Stimulated activated CD8-positive, alpha-beta memory T cell treated with anti-CD3 and anti-CD28 coated beads, Interleukin-7, amount 100 ng/mL, for 4 hours (primary cell): ENCODE results near the gene CEACAM3.
"Not testable (repeated sequence)": the region's sequence is repeated elsewhere in the genome, so short reads cannot be mapped to it uniquely, and the experiment has no call there.

Experiments
- DNase-seq, 2 donors: peaks; one replicate each; pipeline ENCODE4 v3.0.0-alpha.2; 2020; ENCODE audit warnings: low read depth in 2 of 2

CEACAM3 gene

GRCh38 chr19:41796362-41796761 lies at the start of gene CEACAM3:
CEACAM3 (plus strand) TSS chr19:41796587; CDS start chr19:41796678, 91 bp downstream.
- DNase-seq = no peak

- peak; percentile 4 to 17 for DNase-seq
These were observed 49.7 kb upstream of the CEACAM3 start for GRCh38 chr19:41746593-41747227.

DNA sequence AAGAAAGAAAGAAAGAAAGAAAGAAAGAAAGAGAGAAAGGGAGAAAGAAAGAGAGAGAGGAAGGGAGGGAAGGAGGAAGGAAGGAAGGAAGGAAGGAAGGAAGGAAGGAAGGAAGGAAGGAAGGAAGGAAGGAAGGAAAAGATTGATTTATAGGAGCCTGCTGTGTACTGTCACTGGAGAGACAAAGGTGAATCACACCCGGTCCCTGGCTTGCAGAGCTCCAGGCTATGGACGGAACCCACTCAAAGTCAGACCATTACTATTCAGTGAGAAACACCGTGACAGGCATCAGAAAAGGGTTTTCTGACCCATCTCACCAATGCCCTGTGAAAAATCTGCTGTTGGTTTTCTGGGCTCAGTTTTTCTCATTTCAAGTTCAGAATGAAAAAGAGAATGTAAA lies 48.4 kb upstream of the CEACAM3 start:
- DNase-seq = no peak

- DNase-seq = not testable (repeated sequence)
These were observed 45.9 kb upstream of the CEACAM3 start for GRCh38 chr19:41750248-41751134.

DNA sequence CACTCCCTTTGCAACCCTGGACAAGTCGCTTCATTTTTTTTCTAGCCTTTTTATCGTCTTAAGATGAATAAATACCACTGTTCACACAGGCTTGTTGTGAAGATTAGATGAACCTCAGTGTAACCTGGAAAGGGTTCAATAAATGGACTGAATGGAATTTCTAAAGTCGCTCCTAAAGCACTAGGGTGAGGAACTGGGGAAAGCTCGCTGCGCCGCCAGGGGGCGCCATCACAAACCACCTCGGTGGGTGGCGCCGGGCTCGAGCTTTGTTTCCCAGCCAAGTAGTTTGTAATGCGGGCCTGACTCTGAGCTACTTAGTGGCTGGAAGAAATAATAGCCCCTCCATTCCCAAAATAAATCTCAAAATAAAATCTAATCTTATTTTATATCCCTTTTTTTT lies 43.2 kb upstream of the CEACAM3 start:
- peak; percentile 54 to 59 for DNase-seq

DNA sequence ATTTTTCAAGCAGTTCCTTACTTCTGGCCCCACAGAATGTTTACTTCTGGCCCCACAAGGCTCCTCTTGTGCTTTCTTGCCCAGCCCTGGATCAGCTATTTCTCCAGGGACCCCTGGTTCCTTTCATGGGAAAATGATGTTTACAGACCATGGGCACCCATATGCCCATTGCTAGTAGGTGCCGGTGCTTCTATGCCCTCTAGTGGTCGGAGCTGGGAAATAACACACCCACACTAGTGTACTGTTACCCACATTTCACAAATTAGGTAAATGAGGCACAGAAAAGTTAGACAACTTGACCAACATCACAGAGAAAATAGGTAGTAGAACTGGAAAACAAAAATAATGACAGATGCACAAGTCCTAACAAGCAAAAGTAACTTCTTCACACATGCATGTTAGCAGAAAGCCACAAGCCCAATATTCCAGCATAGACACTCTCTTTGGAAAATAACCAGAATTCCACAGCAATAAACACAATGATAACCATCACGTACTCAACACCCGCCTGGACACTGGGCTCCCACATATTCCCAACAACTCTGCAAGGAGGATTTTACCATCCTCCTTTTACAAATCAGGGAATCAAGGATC lies 42.4 kb upstream of the CEACAM3 start:
- DNase-seq = peak; percentile 47 to 54

GRCh38 chr19:41755328-41755913 lies 41.0 kb upstream of the CEACAM3 start, which contains the start of gene CEACAM6:
CEACAM6 (plus strand) TSS chr19:41755530; CDS start chr19:41755639, 109 bp downstream.
- DNase-seq = no peak

GRCh38 chr19:41758846-41759245 lies 37.5 kb upstream of the CEACAM3 start:
- no peak for DNase-seq

DNA sequence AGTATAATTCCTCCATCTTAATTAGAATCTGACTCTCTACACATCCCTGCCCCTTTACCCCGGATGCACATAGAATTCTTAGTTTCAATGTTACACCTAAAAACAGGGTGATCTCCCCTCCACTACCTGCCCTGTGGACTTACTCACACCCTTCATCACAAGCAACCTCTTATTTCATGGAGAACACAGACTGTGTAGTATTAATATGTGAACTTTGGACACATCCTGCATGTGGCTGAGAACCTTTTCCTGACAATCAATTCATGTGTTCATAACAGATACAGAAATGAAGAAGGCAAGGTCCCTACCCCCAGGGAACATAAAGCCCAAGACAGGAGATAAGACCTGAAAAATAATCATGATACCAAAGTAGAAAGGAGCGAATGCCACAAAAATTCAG lies 29.3 kb upstream of the CEACAM3 start:
- DNase-seq = no peak

GRCh38 chr19:41768105-41768504 lies 28.3 kb upstream of the CEACAM3 start:
- not testable (repeated sequence) for DNase-seq

DNA sequence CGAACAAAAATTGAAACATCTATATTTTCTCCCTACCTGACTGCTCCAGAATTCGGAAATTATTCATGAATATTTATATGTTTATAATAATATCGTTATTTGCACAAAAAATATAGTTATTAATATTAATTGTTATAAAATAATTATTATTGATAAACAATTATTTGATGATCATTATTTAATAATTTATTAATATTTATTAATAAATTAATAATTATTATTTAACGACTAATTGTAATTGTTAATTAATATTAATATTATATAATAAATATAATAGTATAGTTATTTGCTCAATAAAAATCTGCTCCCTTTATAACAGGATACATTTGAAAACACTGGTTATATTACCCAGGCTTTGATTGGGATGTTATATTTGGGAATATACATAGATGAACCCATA lies 26.8 kb upstream of the CEACAM3 start:
- DNase-seq = no peak

DNA sequence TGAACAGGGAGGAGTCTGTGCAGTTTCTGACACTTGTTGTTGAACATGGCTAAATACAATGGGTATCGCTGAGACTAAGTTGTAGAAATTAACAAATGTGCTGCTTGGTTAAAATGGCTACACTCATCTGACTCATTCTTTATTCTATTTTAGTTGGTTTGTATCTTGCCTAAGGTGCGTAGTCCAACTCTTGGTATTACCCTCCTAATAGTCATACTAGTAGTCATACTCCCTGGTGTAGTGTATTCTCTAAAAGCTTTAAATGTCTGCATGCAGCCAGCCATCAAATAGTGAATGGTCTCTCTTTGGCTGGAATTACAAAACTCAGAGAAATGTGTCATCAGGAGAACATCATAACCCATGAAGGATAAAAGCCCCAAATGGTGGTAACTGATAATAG lies 25.0 kb upstream of the CEACAM3 start:
- DNase-seq = no peak

DNA sequence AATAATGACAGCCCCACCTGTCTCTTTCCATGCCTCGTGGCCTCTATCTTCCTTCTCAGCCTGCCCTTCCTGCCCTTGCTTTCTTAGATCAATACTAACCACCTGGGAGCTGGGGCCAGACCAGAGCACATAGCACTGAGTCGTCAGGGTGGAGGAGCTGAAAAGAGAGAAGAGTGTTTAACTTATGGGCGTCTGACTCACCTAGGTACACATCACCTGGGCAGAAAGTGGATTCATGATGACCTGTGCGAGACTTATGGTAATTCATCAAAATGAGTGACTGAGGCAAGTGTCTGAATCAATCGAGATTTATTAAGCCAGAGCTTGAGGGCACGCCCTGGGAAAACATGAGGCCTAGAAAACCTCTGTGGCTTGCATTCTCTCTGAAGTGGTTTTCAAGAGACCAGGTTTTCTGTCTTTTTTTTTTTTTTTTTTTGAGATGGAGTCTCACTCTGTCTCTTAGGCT lies 21.8 kb upstream of the CEACAM3 start:
- peak; percentile 11 to 45 for DNase-seq

GRCh38 chr19:41776700-41777099 lies 19.7 kb upstream of the CEACAM3 start:
- no peak for DNase-seq

DNA sequence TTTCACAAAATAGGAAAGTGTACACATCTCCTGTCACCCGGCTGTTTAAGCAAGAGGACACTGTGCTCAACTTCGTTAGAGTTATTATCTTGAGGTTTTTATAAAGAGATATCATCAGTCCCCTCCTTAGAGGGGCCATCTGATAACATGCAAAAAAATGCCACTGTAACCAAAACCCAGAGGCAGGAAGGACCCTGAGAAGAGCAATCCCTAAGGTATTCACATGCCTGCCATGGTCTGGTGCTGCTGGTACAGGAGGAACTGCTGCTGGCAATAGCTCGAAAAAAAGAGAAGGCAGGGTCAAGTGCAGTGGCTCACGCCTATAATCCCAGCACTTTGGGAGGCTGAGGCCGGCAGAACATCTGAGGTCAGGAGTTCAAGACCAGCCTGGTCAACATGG lies 12.8 kb upstream of the CEACAM3 start:
- no peak for DNase-seq

DNA sequence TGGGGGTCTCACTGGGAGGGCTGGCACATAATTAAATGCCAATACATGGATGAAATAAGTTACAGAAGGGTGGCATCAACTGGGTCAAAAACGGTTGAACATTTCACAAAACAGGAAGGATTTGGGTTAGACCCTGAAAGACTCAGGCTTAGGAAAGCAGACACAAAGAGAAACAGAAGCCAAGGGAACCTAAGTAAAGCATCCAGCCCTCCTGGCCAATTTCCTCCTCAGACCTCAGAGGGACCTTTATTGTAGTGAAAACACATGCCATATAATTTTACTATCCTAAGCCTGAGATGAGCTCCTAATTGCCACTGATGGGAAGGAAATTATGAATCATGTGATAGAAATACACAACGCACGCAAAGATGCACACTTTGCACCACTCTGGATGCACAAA lies 12.1 kb upstream of the CEACAM3 start:
- DNase-seq = no peak

DNA sequence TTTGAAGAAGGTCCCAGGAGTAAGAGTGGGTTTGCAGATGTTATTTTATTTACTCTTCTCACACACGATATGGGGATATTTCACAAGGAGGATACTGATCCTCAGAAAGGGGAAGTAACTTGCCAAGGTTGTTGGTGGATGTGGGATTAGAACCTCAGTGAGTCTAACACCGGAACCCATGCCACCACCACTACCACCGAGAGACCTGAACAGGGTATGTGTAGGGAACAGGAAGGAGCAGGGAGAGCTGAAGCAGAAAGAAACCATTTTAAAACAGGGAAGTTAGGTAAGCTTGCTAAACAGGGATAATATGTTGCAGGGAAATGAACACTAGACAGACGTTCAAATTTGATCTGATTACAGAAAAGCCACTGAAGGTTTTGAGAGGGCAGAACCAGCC lies 11.6 kb upstream of the CEACAM3 start:
- DNase-seq = no peak

DNA sequence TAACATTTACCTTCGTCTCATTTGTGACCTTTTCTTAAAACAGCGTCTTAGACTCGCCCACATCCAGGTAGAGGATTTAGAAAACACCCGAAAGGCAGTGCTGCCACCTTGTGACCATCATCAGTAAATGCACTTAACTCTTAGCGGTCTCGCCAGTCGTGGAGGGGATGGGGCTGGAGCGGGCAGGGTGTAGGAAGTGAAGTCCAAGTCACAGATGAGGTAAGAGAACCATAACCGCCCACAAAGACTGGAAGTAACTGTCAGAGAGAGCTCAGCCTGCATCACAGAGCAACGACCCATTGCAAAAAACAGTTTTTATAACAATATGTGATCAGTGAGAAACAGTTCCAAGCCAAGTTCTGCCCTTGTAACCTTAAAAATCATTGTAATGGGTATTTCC lies 10.7 kb upstream of the CEACAM3 start:
- DNase-seq = peak; percentile 48 to 67

- no peak for DNase-seq
These were observed 9.3 kb upstream of the CEACAM3 start for GRCh38 chr19:41787055-41787454.

GRCh38 chr19:41788518-41788917 lies 7.9 kb upstream of the CEACAM3 start:
- not testable (repeated sequence) for DNase-seq

DNA sequence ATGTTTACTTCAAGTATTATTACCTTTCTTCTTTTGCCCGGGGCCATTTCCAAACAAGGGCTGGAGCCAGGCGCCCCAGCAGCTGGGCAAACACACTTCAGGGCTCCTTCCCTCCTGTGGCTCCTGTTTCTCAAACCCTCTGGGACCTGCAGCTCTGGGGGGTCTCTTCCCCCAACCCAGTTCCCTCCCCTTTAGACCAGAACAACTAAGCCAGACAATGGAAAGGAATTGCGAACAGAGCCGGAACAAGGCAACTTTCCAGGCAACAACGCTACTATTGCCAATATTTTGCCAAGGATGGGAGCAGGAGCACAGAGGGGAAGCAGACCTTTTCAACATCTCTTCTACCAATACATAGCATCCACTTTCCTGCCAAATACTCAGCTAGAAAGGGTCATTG lies 7.3 kb upstream of the CEACAM3 start:
- not testable (repeated sequence) for DNase-seq
